Midbrain (tissue), 1 donor: ENCODE data around the gene MGAT2.
A peak's percentile ranks its signal among the peaks of the same experiment; 100 is the strongest.
"Not testable (repeated sequence)": the region's sequence is repeated elsewhere in the genome, so short reads cannot be mapped to it uniquely, and the experiment has no call there.

Experiments
- DNase-seq: peaks from one replicate; lab custom pipeline; 2025; lab: John Stamatoyannopoulos, UW

Gene MGAT2

DNA sequence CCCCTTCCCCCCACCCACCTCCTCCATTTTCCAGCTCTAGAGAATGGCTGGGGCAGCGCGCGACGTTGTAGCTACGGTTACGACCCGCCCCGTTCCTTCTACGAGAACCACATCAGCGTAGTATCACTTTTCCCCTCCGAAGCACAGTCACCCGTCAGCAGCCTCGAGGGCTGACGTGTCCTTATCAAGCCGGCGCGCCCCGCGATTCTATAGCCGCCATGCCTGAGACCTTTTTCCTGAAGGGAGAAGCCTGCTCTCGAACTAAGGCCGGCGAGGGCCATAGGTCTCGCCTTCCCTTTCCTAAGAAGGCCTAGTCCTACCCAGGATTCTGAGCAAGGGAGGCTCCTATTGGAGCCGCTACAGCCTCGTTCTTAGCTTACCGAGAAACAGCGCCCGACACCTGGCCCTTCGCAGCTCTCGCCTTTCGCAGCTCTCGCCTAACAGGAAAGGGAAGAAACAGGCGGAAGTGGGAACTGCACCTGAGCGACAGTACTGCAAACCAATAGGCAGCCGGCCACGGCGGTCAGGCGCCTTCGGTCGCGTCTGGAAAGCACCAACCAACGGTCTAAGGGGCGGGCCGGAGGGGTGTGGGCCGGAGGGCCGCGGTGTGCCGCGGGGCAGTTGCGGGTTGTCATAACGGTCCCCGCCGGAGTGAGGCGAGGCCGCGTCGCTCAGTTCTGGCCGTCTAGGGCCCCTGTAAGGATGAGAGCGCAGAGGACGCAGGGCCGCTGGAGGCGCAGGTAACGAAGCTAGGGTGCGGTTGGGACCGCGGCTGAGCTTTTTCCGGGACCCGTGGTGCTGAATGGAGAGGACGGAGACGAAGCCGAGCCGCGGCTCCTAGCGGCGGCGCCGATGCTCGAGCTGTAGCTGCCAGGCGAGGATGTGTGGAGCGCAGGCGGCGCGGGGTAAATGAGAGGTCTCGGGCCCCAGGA is at the start of gene MGAT2, which contains the start of gene RPL36AL:
Gene MGAT2, plus strand, starts transcription at position 618 of the 932 bp plus-strand sequence. CDS start 470 bp downstream, outside the sequence.
Gene RPL36AL, minus strand, starts transcription at position 445 of the 932 bp plus-strand sequence. CDS start 1,522 bp downstream, outside the sequence.
- DNase-seq: peak; percentile 99

DNA sequence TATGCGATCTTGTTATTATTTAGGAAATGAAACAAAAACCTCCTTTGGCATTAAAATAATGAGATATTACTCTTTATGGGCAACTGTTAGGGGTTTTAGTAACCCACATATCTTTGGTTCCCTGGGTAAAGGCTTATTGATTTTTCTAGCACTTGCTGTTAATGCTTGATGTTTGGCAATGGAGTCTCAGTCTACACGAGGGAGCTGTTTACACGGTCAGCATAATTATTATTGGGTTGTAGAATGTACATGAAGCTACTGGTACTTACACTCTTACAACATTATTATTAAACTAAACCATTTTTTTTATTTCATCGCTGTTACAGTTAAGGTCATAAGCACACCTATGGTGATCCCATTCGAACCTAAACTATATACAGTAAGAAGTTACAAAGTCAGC is 46.6 kb upstream of the MGAT2 start:
- DNase-seq: no peak

DNA sequence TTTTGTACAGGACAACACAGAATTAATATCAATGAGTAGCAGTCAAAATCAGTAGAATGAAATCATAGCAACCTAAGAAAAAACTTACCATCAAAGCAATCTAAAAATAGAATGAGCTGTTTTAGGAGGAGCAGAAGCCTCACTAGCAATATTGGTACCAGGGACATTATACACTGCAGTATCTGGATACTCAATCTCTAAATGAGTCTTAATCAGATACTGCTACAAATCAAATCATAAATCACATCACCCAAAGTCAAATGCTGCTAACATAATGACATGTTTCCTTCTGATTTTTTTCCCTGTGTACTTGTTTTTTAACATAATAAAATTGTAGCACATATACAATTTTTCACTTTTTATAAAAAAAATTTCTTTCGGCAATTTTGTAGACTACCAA is 42.5 kb upstream of the MGAT2 start:
- DNase-seq: no peak

DNA sequence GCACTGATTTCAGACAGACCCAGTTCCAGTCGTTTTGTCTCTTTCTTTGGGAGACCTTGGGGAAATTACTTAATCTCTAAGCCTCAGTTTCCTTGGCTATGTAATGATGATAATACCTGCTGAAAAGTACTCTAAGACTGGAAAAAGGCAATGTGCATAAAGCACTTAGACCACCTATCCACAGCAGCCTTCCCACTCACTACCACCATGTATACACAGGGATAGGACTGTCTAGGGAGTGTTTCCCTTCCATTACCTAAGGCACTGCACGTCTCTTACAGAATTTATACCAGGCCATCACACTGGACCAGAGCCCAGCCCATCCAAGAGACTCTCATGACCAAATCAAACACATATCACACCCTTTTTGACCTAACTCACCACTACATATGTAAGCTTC is 40.8 kb upstream of the MGAT2 start:
- DNase-seq: no peak

DNA sequence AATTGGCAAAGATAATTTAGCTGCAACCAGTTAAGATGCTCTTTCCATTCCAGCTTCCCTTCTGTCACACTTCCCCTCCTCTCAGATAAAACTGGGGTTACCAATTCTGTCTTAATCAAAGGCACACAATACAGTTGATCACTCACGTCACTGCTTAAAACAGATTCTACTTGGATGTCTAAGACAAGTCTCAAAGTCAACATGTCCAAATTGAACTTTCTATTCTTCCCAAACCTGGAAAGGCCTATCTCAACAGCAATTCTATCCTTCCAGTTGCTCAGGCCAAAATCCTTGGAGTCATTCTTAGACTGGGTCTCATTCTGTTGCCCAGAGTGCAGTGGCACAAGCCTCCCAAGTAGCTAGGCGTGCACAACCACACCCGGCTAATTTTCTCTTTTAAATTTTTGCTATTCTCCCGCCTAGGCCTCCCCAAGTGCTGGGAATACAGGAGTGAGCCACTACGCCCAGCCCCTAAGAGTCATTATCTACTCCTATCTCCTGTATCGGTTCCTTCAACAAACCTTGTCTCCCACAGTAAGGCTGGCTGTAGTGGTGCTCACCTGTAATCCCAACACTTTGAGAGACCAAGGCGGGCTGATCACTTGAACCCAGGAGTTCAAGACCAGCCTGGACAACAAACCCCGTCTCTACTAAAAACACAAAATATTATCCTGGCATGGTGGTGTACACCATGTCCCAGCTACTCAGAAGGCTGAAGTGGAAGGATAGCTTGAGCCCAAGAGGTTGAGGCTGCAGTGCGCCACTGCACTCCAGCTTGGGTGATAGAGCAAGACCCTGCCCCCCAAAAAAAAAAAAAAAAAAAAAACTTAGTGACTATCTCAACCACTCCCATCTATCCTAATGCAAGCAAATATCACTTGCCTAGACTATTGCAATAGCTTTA is 39.1 kb upstream of the MGAT2 start:
- no peak for DNase-seq

DNA sequence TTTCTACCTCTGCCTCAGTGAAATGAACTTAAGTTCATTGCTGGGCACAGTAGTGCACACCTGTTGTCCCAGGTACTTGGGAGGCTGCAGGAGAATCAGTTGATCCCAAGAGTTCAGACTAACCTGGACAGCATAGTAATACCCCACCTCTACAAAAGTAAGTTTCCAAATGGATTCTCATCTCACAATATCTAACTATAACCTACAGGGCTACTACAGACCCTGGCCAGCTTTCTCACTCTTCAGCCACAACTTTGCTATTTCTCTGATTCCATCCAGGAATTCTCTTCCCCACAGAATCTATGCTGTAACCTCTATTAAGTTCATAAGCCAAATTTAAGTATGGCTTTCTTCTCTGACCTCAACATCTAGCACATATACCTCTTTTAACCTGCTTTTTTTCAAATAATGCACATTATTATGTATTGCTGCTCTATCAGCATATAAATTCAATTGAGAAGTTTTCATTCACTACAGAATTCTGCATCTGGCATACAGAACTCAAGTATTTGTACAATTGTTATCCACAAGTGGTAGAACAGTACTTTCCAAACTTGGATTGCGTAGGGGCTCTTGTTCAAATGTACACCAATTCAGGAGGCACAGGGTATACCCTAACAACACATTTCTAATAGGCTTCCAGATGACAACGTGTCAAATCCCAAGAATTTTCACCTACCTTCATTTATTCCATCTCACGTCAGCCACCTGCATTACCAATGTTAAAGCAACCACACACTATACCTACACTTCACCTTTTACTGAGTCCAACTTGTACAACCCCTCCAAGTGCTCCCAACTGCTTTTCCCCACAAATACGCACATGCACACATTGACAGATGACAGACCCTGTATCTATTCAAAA is 38.3 kb upstream of the MGAT2 start:
- DNase-seq: no peak

DNA sequence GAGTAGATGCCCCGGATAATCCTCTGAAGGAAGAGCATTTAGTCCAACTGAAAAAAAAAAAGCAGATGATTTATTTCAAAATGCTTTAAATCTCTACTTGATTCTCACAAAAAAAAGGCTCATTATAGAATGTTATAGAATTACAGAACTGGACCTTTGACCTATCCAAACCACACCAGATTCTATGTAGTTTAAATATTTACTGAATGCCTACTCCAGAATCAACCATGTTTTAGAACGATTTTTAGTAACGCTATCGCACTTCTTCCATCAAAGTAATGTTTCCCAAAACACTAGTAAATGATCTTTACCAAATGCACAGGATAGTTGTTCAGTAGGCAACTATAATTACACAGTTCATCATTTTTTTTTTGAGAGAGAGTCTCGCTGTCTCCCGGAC is 37.0 kb upstream of the MGAT2 start:
- DNase-seq: no peak

DNA sequence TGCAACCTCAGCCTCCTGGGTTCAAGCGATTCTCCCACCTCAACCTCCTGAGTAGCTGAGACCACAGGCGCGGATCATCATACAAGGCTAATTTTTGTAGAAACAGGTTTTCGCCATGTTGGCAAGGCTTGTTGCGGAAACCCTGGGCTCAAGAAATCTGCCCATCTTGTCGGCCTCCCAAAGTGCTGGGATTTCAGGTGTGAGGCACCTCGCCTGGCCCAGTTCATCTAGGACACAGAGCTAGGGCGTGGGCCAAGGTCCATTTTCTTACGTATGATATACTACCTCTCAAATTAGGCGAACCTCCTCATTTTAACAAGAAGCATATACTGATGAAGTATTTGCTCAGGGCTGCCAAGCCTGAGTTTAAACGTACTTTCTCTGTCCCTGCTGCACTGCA is 36.5 kb upstream of the MGAT2 start:
- DNase-seq: no peak

DNA sequence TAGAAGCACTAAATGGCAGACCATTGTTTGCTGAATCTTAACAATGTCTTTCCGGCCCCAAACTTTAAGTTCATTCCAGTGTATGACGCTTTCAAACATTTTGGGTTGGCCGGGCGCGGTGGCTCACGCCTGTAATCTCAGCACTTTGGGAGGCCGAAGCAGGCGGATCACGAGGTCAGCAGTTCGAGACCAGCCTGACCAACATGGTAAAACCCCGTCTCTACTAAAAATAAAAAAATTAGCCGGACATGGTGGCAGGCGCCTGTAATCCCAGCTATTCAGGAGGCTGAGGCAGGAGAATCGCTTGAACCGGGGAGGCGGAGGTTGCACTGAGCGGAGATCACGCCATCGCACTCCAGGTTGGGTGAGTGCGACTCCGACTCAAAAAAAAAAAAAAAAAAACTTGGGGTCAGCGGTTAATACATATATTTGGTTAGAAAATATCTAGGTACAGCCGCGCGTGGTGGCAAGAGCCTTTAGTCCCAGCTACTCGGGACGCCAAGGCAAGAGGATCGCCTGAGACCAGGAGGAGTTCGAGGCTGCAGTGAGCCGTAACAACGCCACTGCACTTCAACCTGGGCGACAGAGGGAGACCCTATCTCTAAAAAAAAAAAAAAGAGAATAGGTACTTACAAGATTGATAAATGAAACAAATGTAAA is 35.5 kb upstream of the MGAT2 start:
- not testable (repeated sequence) for DNase-seq

DNA sequence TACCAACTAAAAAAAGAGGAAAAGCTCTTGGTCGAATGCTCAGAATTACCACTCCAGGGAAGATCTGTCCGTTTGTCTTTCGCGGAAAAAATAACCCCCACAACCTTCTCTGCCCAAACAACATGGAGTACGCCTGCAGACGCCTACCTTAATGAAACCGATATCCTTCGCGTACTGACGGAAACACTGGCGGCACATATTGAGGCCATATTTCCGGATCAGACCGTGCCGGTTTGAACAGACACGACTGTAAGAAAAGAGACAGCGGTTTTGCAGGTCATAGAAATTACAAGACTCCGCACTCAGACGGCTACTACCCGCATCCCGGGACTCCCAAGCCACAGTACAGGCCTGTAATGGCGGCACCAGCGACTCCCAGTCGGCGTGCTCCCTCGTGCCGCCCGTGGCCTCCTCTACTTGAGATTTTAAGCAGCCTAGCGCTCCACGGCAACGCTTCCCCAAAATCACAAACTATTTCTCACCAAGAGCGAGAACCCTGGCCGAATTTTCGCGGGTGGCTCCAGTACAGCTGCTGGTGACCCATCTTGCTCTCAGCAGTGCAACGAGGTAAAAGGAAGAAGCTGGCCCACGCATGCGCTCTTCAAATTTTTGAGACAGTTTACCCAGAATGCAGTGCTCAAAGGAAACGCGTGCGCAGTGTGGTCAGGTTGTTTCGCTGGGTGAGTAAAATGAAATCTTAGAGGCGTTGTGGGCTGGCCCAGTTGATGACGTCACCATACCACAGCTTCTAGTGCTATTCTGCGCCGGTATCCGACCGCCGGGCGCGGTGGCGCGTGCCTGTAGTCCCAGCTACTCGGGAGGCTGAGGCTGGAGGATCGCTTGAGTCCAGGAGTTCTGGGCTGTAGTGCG is 34.6 kb upstream of the MGAT2 start, which contains the start of gene RPS29:
Gene RPS29, minus strand, starts transcription at position 578 of the 870 bp plus-strand sequence. Its CDS starts 34 bp downstream, at position 544.
- DNase-seq: peak; percentile 97

DNA sequence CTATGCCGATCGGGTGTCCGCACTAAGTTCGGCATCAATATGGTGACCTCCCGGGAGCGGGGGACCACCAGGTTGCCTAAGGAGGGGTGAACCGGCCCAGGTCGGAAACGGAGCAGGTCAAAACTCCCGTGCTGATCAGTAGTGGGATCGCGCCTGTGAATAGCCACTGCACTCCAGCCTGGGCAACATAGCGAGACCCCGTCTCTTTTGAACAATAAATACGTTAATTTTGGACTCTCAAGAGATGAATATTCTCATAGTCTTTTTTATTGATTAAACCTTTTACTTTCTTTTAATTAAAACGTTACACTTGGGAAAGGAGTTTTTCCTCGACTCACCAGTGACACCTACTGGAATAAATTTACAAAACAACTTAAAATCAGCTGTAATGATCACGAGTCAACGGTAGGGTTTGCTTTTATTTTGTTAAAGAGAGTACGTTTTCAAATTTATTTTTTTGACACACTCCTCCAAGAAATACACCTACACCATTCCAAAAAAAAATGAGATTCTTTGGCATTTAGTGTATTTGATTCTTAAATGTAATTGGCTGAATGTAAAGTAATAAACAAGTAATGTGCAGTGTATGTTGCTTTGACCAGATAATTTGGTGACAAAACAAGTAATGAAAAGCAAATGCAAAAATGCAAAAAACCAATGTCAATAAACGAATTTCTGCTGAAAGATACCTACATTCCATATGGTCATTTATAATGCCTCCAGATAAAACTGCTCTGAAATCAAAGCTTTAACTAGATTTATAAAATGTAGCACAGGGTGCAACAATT is 33.7 kb upstream of the MGAT2 start:
- DNase-seq: peak; percentile 61

DNA sequence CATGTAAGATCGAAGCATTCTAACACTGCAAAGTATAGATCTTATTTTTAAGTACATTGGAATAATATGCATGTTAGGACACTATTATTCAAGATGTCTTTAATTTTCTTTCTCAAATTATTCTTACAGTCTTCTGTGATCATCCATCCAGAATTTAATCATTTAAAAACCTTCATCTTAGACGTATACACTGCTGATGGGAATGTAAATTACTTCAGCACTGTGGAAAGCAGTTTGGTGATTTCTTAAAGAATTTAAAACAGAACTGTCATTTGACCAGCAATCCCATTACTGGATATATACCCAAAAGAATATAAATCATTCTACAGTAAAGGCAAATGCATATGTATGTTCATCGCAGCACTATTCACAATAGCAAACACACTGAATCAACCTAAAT is 31.2 kb upstream of the MGAT2 start:
- no peak for DNase-seq

DNA sequence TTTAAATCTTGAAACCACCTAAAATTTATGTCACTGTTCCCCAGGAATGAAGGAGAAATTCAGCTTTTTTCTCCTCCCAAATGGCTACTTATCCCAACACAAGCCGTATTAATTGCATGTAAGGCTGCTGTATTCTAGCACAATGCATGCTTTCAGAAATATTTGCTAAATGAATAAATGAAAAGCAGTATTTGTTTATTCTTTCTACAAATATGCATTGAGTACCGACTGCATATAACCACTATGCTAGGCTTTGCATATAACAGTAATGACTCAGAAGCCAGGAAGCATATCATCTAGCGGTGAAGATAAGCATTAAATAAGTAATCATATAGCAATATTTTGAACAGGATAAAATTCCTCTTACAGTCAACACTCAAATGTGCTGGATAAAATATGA is 27.6 kb upstream of the MGAT2 start:
- DNase-seq: no peak

DNA sequence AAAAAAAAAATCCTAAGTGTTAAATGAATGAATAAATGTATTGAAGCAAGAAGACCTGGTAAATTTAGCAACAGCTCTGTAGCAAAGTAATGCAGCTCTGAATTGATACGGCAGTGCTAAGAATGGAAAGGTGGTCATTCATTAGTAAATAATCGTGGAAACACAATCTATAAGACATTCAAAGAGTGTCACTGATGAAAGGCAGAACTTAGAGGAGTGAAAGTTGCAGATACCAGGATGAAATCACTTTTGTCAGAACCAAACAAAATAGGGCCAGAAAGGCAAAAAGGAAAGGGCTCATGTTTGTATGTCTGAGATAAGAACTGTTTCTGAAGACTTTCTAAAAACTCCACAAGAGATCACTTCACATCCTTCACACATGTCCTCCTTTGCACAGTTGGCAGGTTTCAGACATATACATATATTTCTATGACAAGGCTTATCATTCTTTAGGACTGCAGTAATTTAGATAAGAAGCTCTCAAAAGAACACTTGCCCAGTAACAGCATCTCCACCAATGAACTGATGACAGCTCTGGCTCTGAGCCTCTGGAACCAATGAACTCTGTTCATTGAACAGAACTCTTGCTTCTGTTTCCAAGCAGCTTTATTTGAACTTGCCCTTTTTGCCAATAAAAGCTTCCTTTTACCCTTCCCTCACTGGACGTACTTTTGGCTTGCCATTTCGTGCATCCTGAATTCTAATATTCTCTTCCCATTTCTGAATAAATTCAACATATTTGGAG is 26.1 kb upstream of the MGAT2 start:
- peak; percentile 31 for DNase-seq

DNA sequence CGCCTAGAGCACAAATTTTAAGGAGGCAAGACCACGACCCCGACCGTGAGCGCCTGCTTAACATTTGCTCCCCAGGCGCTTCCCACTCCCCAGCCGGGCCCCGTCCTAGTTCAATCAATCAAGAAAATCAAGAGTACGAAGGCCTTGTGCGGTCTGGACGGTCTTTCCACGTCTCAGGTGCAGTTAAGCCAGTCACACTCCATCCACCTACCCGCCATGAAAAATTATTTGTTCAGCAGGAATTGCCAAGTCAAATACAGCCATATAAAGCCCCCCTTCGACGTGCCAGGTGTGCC is 22.5 kb upstream of the MGAT2 start:
- no peak for DNase-seq

DNA sequence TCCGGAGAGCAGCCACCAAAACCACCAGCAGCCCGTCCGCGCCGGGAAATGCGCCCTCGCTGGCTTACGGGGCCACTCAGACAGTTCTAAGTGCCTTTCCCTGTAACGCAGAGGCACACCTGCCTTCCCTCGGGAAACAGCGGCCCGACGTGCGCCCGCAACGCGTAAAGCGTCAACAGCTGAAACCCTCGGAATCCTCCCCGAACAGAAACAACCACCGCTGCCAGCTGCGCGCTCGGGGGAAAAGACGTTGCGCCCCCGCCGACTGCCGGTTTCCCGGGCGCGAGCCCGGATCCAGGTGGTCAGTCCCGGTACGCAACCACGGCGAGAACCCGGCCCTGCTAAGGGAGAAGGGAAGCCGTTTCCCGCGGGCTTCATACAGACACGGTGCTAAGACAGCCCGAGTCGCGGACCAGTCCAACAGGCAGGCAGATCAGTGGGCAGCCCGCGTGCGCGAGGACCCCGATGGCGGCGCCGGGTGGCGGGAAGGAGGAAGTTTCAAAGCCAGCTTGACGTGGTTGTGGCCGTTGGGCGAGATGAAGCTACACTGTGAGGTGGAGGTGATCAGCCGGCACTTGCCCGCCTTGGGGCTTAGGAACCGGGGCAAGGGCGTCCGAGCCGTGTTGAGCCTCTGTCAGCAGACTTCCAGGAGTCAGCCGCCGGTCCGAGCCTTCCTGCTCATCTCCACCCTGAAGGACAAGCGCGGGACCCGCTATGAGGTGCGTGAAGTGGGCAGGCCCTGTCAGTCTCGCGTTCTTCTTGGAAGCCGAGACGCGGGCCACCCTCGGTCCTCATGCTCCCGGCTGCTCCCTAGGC is 21.9 kb upstream of the MGAT2 start, which contains the start of gene LRR1:
Gene LRR1, plus strand, starts transcription at position 456 of the 816 bp plus-strand sequence. Its CDS starts 81 bp downstream, at position 537.
- DNase-seq: peak; percentile 78

DNA sequence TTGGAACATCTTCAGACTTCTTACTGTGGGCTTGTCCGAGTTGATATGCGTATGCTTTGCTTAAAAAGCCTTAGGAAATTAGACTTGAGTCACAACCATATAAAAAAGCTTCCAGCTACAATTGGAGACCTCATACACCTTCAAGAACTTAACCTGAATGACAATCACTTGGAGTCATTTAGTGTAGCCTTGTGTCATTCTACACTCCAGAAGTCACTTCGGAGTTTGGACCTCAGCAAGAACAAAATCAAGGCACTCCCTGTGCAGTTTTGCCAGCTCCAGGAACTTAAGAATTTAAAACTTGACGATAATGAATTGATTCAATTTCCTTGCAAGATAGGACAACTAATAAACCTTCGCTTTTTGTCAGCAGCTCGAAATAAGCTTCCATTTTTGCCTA is 13.0 kb upstream of the MGAT2 start:
- no peak for DNase-seq

DNA sequence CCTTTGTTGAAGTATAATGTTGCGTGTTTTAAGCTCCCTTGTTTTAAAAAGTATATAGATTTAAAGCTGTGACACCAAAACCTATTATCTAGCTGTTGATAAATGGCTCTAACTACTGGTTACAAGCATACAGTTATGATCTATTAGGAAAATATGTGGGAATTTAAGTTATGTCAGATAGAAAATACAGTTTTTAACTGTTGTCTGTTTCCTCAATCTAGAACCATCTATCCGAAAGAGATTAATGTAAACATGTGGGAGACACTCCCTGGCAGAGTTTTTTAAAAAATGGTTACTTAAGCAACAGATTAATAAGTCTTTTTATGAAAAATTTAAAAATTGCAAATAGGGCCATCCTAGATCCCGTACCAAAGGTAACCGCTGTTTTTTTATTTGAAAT is 8.3 kb upstream of the MGAT2 start:
- DNase-seq: no peak
